SIG-M5 treated with dmso at 0.1 percent for 504 hours (cell line): Measurements from ENCODE around the gene SLC30A7.
"Not testable (repeated sequence)": the region's sequence is repeated elsewhere in the genome, so short reads cannot be mapped to it uniquely, and the experiment has no call there.

Source experiments
- DNase-seq: peaks from one replicate; lab custom pipeline; 2025; ENCODE audit not compliant: unreplicated experiment; lab: John Stamatoyannopoulos, UW

The SLC30A7 gene

GRCh38 chr1:100889869-100890482, 5.9 kb upstream of the SLC30A7 start:
- DNase-seq, result not testable (repeated sequence)

- no peak for DNase-seq
Measured at GRCh38 chr1:100891380-100891779, 4.5 kb upstream of the SLC30A7 start.

DNA sequence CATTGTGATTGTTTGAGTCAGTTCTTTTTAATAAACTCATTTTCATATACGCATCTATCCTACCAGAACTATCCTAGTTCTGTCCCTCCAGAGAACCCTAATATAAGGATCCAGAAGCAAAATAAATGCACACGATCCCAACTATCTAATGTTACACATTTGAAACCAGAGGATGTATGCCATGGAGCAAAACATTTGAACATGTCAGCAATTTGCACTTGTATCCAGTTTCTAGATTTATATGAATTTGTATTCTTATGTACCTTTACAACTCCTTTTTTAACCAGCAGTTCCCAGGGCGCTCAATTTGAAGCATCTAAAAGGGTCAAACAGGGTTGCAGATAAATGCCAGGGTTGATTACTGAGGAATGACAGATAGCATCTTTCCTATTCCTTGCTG, 3.3 kb upstream of the SLC30A7 start:
- DNase-seq, result no peak

GRCh38 chr1:100893718-100894117, 2.2 kb upstream of the SLC30A7 start:
- no peak for DNase-seq

GRCh38 chr1:100894603-100895539, 1.0 kb upstream of the SLC30A7 start, which contains the start of gene EXTL2:
Gene EXTL2 (minus strand): TSS chr1:100894842. CDS start chr1:100888757, 6,085 bp downstream.
- DNase-seq, result peak; percentile 54

GRCh38 chr1:100896481-100896982, 642 bp downstream of the SLC30A7 start:
- DNase-seq, result peak; percentile 52

GRCh38 chr1:100902365-100902764, 6.5 kb downstream of the SLC30A7 start:
- DNase-seq, result no peak

DNA sequence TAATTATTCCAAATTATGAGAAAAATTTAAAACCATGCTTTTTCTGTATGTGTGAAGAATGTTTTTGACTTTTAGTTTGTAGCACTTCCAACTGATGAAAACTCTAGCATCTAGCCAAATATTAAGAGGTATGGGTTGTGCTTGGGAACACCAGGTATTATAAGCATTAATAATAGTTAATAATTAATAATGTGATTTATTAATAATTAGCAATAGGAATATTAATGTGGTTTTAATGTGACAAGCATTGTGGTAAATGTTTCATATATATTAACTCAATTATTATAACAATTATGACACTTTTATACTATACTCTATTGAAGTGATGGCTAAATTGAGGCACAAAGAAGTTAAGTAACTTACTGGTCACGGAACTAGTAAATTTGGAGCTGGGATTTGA, 7.9 kb downstream of the SLC30A7 start:
- no peak for DNase-seq

- DNase-seq, result no peak
Measured at GRCh38 chr1:100904528-100904927, 8.6 kb downstream of the SLC30A7 start.

DNA sequence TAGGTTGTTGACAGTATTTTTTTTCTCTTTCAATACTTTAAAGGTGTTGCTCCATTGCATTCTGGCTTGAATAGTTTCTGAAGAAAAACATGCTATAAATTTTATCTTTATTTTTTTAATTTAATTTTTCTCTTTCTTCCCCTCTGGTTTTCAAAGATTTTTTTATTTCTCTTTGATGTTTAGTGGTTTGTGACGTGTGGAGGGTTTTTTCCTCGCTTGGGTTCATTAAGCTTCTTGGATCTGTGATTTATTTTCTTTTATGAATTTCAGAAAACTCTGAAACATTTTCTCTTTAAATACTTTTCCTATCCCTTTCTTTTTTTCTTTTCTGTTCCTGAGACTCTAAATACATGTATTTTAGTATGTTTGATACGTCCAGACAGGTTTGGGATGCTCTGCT, 9.3 kb downstream of the SLC30A7 start:
- DNase-seq, result no peak

DNA sequence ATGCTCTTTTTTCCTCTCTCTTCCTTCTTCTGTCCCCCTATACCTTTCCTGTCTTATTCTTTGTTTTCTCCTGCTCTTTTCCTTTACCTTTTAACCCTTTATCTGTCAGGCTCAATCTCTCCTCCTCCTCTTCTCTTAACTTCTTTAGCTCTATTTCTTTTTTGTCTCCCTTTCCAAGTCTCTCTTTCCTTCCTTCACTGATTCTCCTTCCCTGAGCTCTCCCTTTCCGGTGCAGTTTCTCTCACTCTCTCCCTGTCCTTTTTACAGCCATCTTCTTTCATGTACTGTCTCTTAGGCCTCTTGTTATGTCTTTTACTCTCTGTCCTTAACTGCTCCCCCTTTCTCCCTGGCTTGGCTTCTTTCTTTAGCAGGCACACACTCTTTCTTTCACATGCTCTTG, 12.0 kb downstream of the SLC30A7 start:
- no peak for DNase-seq

DNA sequence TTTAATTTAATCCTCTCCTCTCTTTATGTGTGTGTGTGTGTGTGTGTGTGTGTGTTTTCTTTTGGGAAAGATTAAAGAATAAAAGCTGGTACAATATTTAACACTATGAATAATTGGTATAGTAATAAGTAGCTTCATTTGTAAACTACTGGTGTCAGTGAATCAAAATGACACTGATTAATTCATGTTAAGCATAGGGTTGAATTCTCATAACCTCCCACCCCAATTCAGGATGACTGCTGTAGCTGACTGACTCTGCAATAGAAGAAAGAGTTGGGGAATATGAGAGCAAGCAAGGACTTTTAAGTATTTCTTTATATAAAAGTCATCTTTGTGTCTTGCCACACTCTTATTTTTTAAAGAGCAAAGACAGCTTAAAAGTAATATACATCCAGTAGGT, 13.1 kb downstream of the SLC30A7 start:
- no peak for DNase-seq

- DNase-seq, result no peak
Measured at GRCh38 chr1:100912019-100912418, 16.1 kb downstream of the SLC30A7 start.

DNA sequence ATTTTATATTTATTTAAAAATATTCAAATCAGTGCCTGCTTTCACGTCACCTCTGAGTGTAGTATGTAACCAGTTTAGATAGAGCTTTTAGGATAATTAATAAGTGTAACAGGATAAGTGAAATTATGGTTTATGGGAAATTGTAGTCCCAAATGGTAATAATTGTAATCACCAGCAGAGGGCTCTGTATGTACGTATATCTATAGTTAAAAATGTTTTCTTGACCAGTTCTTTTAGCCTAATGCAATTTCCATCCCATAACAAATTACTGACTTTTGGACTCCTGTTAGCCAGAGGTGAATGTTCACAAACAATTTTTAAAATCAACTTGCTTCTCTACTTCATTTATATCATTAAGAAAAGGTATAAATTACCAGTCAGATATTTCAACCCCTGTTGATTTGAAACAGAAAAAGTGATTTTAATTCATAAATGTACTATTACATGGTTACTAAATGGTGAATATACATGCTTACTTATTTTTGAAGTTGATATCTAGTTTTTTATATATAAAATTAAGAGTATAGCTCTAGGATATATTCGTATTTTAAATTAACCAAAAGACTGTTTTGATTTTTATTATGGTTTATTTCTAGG, 25.3 kb downstream of the SLC30A7 start:
- DNase-seq, result peak; percentile 37

DNA sequence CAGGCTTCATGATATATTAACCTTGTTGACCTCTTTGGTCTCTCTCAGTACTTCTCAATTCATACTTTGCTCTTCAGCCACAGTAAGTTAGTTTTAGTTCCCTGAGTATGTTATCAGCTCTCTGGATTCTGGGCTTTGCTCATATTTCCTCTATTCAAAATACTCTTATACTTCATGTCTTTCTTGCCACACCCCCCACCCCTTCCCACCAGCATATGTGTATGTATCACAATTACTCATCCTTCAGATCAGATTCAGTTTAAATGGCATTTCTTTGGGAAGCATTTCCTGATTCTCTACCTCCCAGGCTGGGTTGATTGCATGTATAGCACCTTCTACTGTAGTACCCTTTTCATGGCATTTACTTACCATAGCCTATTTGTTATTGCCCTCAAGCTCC, 28.3 kb downstream of the SLC30A7 start:
- DNase-seq, result no peak

- no peak for DNase-seq
Measured at GRCh38 chr1:100924991-100925390, 29.1 kb downstream of the SLC30A7 start.

DNA sequence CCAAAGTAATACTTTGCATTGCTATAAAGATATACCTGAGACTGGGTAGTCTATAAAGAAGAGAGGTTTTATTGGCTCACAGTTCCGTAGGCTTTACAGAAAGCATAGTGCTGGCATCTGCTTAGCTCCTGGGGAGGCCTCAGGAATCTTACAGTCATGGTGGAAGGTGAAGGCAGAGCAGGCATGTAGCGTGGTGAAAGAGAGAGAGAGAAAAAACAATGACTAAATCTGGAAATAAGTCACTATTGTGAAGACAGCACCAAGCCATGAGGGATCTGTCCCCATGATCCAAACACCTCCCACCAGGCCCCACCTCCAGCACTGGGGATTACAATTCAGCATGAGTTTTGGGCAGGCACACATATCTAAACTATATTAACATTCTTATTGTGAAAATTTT, 30.4 kb downstream of the SLC30A7 start:
- no peak for DNase-seq

- no peak for DNase-seq
Measured at GRCh38 chr1:100927276-100927675, 31.4 kb downstream of the SLC30A7 start.

DNA sequence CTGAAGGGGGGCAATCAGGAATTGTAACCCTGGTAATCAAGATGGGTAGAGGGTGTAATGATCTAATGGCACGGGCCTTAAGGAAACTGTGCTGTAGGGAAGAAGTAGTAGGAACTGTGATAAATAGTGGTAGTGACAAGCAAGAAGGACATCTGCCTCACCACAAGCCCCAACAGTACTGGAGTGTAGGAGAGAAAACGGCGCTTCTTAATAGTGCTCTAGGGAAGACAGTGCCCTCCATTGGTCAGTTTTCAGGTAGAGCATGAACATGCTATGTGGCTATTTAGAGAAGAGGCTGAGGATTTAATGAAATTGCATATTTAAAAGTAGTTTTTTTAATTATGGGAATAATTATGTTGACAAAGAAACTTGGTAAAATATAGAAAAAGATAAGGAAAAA, 32.2 kb downstream of the SLC30A7 start:
- DNase-seq, result no peak

DNA sequence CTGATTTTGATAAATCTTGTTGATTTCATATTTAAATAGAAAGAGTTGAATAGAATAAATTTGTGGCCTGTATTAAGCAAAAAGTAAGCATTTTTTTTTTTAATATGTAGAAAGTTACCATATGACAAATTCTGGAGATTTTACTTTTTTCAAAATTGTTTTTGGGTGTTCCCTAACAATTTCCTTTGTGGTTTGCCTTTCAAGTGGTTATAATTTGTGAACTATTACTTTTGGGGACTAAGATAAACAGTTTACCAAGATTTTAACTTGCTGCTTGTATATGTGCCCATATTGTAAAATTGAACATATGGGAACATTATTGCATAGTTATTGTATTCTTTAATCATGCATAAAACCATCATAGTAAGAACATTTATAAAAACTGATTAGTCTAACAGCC, 34.6 kb downstream of the SLC30A7 start:
- DNase-seq, result no peak

- no peak for DNase-seq
Measured at GRCh38 chr1:100931716-100932115, 35.8 kb downstream of the SLC30A7 start.

GRCh38 chr1:100933555-100933954, 37.7 kb downstream of the SLC30A7 start:
- not testable (repeated sequence) for DNase-seq
